ENCODE results near the gene POPDC3.
"Not testable (repeated sequence)": the region's sequence is repeated elsewhere in the genome, so short reads cannot be mapped to it uniquely, and the experiment has no call there.

The POPDC3 gene

GRCh38 chr6:105196076-105196475 lies 16.3 kb upstream of the POPDC3 start:
- DNase-seq (ENCODE audit: low read depth in 1 of 2, low spot score in 1 of 2), result no peak

- no peak for DNase-seq (ENCODE audit: low read depth in 1 of 2, low spot score in 1 of 2)
These were observed 14.8 kb upstream of the POPDC3 start for GRCh38 chr6:105194591-105194990.

GRCh38 chr6:105194106-105194505 lies 14.3 kb upstream of the POPDC3 start:
- no peak for DNase-seq (ENCODE audit: low read depth in 1 of 2, low spot score in 1 of 2)

- no peak for DNase-seq (ENCODE audit: low read depth in 1 of 2, low spot score in 1 of 2)
These were observed 13.8 kb upstream of the POPDC3 start for GRCh38 chr6:105193647-105194046.

- no peak for DNase-seq (ENCODE audit: low read depth in 1 of 2, low spot score in 1 of 2)
These were observed 13.1 kb upstream of the POPDC3 start for GRCh38 chr6:105192707-105193465.

- DNase-seq (ENCODE audit: low read depth in 1 of 2, low spot score in 1 of 2), result no peak
These were observed 11.5 kb upstream of the POPDC3 start for GRCh38 chr6:105191351-105191750.

- no peak for DNase-seq (ENCODE audit: low read depth in 1 of 2, low spot score in 1 of 2)
These were observed 9.4 kb upstream of the POPDC3 start for GRCh38 chr6:105189026-105189820.

GRCh38 chr6:105188251-105188650 lies 8.4 kb upstream of the POPDC3 start:
- no peak for DNase-seq (ENCODE audit: low read depth in 1 of 2, low spot score in 1 of 2)

GRCh38 chr6:105186576-105186975 lies 6.8 kb upstream of the POPDC3 start:
- no peak for DNase-seq (ENCODE audit: low read depth in 1 of 2, low spot score in 1 of 2)

GRCh38 chr6:105184921-105185320 lies 5.1 kb upstream of the POPDC3 start:
- no peak for DNase-seq (ENCODE audit: low read depth in 1 of 2, low spot score in 1 of 2)

- no peak for DNase-seq (ENCODE audit: low read depth in 1 of 2, low spot score in 1 of 2)
These were observed 2.2 kb upstream of the POPDC3 start for GRCh38 chr6:105181981-105182515.

- no peak for DNase-seq (ENCODE audit: low read depth in 1 of 2, low spot score in 1 of 2)
These were observed 1.2 kb downstream of the POPDC3 start for GRCh38 chr6:105178636-105179035.

- no peak for DNase-seq (ENCODE audit: low read depth in 1 of 2, low spot score in 1 of 2)
These were observed 1.7 kb downstream of the POPDC3 start for GRCh38 chr6:105178110-105178509.

- DNase-seq (ENCODE audit: low read depth in 1 of 2, low spot score in 1 of 2), result no peak
These were observed 2.3 kb downstream of the POPDC3 start for GRCh38 chr6:105177556-105177955.

- DNase-seq (ENCODE audit: low read depth in 1 of 2, low spot score in 1 of 2), result no peak
These were observed 5.3 kb downstream of the POPDC3 start for GRCh38 chr6:105174512-105174911.

GRCh38 chr6:105172515-105172914 lies 7.3 kb downstream of the POPDC3 start:
- not testable (repeated sequence) for DNase-seq (ENCODE audit: low read depth in 1 of 2, low spot score in 1 of 2)

GRCh38 chr6:105170059-105170458 lies 9.8 kb downstream of the POPDC3 start:
- DNase-seq (ENCODE audit: low read depth in 1 of 2, low spot score in 1 of 2), result no peak

GRCh38 chr6:105167914-105168313 lies 11.9 kb downstream of the POPDC3 start:
- no peak for DNase-seq (ENCODE audit: low read depth in 1 of 2, low spot score in 1 of 2)

GRCh38 chr6:105164418-105164817 lies 15.4 kb downstream of the POPDC3 start:
- DNase-seq (ENCODE audit: low read depth in 1 of 2, low spot score in 1 of 2), result no peak

GRCh38 chr6:105163183-105163582 lies 16.6 kb downstream of the POPDC3 start:
- DNase-seq (ENCODE audit: low read depth in 1 of 2, low spot score in 1 of 2), result no peak

- no peak for DNase-seq (ENCODE audit: low read depth in 1 of 2, low spot score in 1 of 2)
These were observed 17.4 kb downstream of the POPDC3 start for GRCh38 chr6:105162377-105162776.

GRCh38 chr6:105161421-105161820 lies 18.4 kb downstream of the POPDC3 start:
- no peak for DNase-seq (ENCODE audit: low read depth in 1 of 2, low spot score in 1 of 2)

Measured in activated T-helper 1 cell treated with anti-CD3 and anti-CD28 coated beads, Interleukin-2, amount 50 U/mL, for 16 hours (primary cell).